DND-41 (cell line): ENCODE data around the gene AMH.

Source experiments
- CTCF ChIP-seq: IDR thresholded peaks from 2 replicates; pipeline ENCODE4 v1.5.1; 2012; ENCODE audit warnings: borderline replicate concordance, low read length, moderate library complexity, mild to moderate bottlenecking; ENCODE audit not compliant: poor library complexity, severe bottlenecking; ENCODE audit errors: extremely low read depth
- EZH2 ChIP-seq: IDR thresholded peaks from 3 replicates; pipeline ENCODE4 v1.6.1; 2012; ENCODE audit warnings: borderline replicate concordance, low read depth, mild to moderate bottlenecking, moderate library complexity, low read length, inconsistent platforms; ENCODE audit not compliant: severe bottlenecking

- TF ChIP-seq EZH2 (no peak), CTCF (no peak)
Observed at GRCh38 chr19:2208975-2209374, 40.1 kb upstream of the AMH start.
